ENCODE results near the gene CACNB4. TPM values are rescaled to one million over a fixed set of nuclear protein-coding genes. Genes with fewer than 3 reads are reported as not detected.

The CACNB4 gene
- total RNA-seq, 2 donors from 2014 or later, result 0.93 to 0.95 TPM

GRCh38 chr2:151857650-151858049 is 241.2 kb downstream of the CACNB4 start:
- H3K4me1 Mint-ChIP-seq, result peaks cover 29% of the 10 kb centered on the region
- H3K4me1 ChIP-seq (ENCODE audit: control insufficient read depth, insufficient read depth, low read length), result peaks cover 19% of the 10 kb centered on the region
- TF ChIP-seq CTCF (conservative IDR thresholded peaks at IDR 0.05), result no peak
- H3K4me3 Mint-ChIP-seq, result no peak overlapping the region
- no peak overlapping the region for H3K9ac ChIP-seq (ENCODE audit: extremely low read depth, low read length, poor library complexity, severe bottlenecking)
- H3K27me3 ChIP-seq (ENCODE audit: control insufficient read depth, insufficient read depth, low read length, poor library complexity, severe bottlenecking), result no peaks in the 10 kb centered on the region
- H3K36me3 Mint-ChIP-seq (ENCODE audit: low read depth), result no peaks in the 10 kb centered on the region
- DNase-seq, result no peak
- no peaks in the 10 kb centered on the region for H3K36me3 ChIP-seq (ENCODE audit: control insufficient read depth, insufficient read depth, low read length)
- H3K4me3 ChIP-seq (ENCODE audit: low read length), result no peak overlapping the region
- no peaks in the 10 kb centered on the region for H3K9me3 Mint-ChIP-seq
- H3K27ac Mint-ChIP-seq, result no peak overlapping the region
- H3K27ac ChIP-seq (ENCODE audit: low read depth, low read length), result no peak overlapping the region
- no peaks in the 10 kb centered on the region for H3K9me3 ChIP-seq (ENCODE audit: control insufficient read depth, low read length)
- no peaks in the 10 kb centered on the region for H3K27me3 Mint-ChIP-seq (ENCODE audit: insufficient read depth)

DNA sequence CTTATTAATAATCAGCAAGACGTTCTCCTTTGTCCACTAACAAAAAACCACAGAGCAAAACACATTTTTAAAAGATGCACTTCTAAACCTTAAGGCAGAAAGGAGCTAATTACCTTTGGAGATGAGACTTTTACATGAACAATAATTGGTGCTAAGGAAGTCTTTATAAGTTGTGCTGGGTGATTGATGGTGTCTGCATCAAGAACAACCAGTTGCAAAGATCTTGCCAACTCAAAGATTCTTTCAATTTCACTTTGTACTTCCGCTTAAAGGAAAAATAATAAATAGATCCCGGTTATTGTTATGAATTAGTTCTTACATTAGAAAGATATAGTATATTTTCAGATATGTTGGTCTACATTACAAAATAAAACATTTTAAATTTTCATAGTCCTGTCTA is 243.7 kb downstream of the CACNB4 start:
- Mint-ChIP-seq H3K4me1 (peaks cover 26% of the 10 kb centered on the region), H3K4me3 (no peak overlapping the region), H3K9me3 (no peaks in the 10 kb centered on the region), H3K36me3 (ENCODE audit: low read depth) (no peaks in the 10 kb centered on the region), H3K27ac (no peak overlapping the region), H3K27me3 (ENCODE audit: insufficient read depth) (no peaks in the 10 kb centered on the region)
- no peak overlapping the region for H3K27ac ChIP-seq (ENCODE audit: low read depth, low read length)
- WGBS, 2 experiments (ENCODE audit: insufficient coverage in 1 of 2, insufficient read length in 1 of 2), result 86% methylated on average over 1 of the region's 3 CpGs; no CpG with 5 or more reads in 1 of the 2 experiments
- no peaks in the 10 kb centered on the region for H3K36me3 ChIP-seq (ENCODE audit: control insufficient read depth, insufficient read depth, low read length)
- H3K4me1 ChIP-seq (ENCODE audit: control insufficient read depth, insufficient read depth, low read length), result peaks cover 21% of the 10 kb centered on the region
- H3K4me3 ChIP-seq (ENCODE audit: low read length), result no peak overlapping the region
- DNase-seq, result no peak
- H3K9ac ChIP-seq (ENCODE audit: extremely low read depth, low read length, poor library complexity, severe bottlenecking), result no peak overlapping the region
- no peaks in the 10 kb centered on the region for H3K9me3 ChIP-seq (ENCODE audit: control insufficient read depth, low read length)
- H3K27me3 ChIP-seq (ENCODE audit: control insufficient read depth, insufficient read depth, low read length, poor library complexity, severe bottlenecking), result no peaks in the 10 kb centered on the region
- no peak for TF ChIP-seq CTCF (conservative IDR thresholded peaks at IDR 0.05)

GRCh38 chr2:151853070-151853758 is 245.6 kb downstream of the CACNB4 start:
- no peak for DNase-seq
- Histone ChIP-seq H3K36me3 (ENCODE audit: control insufficient read depth, insufficient read depth, low read length) (no peaks in the 10 kb centered on the region), H3K4me1 (ENCODE audit: control insufficient read depth, insufficient read depth, low read length) (peaks cover 13% of the 10 kb centered on the region), H3K9ac (ENCODE audit: extremely low read depth, low read length, poor library complexity, severe bottlenecking) (no peak overlapping the region), H3K27ac (ENCODE audit: low read depth, low read length) (no peak overlapping the region), H3K27me3 (ENCODE audit: control insufficient read depth, insufficient read depth, low read length, poor library complexity, severe bottlenecking) (no peaks in the 10 kb centered on the region), H3K9me3 (ENCODE audit: control insufficient read depth, low read length) (no peaks in the 10 kb centered on the region), H3K4me3 (ENCODE audit: low read length) (no peak overlapping the region)
- Mint-ChIP-seq H3K4me1 (peaks cover 18% of the 10 kb centered on the region), H3K4me3 (no peak overlapping the region), H3K9me3 (no peaks in the 10 kb centered on the region), H3K36me3 (ENCODE audit: low read depth) (no peaks in the 10 kb centered on the region), H3K27me3 (ENCODE audit: insufficient read depth) (no peaks in the 10 kb centered on the region), H3K27ac (no peak overlapping the region)
- WGBS, 2 experiments (ENCODE audit: insufficient coverage in 1 of 2, insufficient read length in 1 of 2), result 83 to 92% methylated on average over 1 to 3 of the region's 3 CpGs
- no peak for TF ChIP-seq CTCF (conservative IDR thresholded peaks at IDR 0.05)

Measured in endodermal cell (in vitro differentiated cells).